ENCODE measurements around the gene COX5B.

DNA sequence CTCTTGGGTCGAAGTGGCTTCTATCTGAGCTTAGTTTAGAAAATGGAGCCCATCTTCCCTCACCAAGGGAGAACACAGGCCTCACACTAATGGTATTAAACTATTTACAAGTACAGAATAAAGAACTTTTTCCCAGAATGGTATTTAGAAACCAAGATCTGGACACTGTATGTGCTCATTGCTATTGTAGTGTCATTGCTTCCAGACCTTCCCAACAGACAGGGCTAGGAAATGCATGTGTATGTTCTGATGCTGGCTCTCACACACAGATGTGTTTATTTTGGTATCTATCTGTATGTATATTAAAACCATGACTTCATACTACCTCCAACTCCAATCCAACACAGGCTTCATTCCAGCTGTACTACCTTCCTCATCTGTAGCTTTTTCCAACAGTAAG, 8.0 kb downstream of the COX5B start:
- TF ChIP-seq, protein P1, sequence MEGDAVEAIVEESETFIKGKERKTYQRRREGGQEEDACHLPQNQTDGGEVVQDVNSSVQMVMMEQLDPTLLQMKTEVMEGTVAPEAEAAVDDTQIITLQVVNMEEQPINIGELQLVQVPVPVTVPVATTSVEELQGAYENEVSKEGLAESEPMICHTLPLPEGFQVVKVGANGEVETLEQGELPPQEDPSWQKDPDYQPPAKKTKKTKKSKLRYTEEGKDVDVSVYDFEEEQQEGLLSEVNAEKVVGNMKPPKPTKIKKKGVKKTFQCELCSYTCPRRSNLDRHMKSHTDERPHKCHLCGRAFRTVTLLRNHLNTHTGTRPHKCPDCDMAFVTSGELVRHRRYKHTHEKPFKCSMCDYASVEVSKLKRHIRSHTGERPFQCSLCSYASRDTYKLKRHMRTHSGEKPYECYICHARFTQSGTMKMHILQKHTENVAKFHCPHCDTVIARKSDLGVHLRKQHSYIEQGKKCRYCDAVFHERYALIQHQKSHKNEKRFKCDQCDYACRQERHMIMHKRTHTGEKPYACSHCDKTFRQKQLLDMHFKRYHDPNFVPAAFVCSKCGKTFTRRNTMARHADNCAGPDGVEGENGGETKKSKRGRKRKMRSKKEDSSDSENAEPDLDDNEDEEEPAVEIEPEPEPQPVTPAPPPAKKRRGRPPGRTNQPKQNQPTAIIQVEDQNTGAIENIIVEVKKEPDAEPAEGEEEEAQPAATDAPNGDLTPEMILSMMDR (conservative IDR thresholded peaks at IDR 0.05; ENCODE audit: low read depth, low read length): no peak
- TF ChIP-seq EZH2phosphoT487 (IDR thresholded peaks at IDR 0.05; ENCODE audit: borderline replicate concordance, low read length) (no peak), EZH2 (IDR thresholded peaks at IDR 0.05; ENCODE audit: low read length, unreplicated experiment) (no peak)

All from PC-3 (cell line).